HEK293T (cell line): Measurements from ENCODE around the gene ARFRP1.

Source experiments
- SP1 ChIP-seq: fragments of 450-650 bp; IDR thresholded peaks from 2 replicates; pipeline ENCODE4 v1.6.1; 2017
- TARDBP ChIP-seq: fragments of 450-650 bp; IDR thresholded peaks from 2 replicates; pipeline ENCODE4 v1.6.1; 2016

DNA sequence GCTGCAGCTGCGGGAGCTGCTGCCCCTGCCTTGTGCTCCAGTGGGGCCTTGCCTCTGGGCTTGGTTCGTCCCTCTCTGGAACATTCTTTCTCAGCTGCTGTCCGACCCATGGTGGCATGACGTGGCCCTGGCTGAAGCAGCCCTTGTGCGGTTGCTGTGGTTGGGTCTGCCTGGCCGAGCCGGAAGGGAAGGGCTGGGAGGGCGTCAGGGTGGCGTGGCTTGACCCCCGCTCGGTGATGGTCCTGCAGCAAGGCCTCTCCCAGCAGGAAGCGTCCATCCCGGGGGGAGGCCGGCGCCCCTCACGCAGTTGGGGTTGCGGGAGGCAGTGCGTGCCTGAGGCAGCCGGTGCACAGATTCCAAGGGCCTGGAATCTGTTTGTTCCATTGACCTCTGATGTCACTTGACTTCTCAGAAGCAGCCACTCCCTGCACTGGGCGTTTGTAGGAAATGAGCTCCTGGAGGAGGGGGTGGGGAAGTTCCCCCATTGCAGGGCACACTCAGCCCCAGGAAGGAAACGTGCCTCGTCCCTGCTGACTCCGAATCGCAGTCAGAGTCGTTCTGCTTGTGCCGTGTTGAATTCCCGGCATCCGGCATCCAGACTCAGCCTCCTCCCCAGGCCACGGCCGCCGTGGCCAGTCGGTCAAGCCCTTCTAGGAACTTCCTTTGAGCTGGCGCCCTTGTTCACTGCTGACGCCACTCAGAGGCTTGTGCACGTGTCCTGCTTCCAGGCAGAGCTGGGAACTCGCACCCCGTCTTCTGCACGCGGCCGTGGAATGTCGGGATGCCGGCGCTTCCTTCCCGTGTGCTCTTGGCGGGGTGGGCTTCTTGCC, 21.1 kb downstream of the ARFRP1 start:
- TF ChIP-seq SP1 (no peak), TARDBP (no peak)
